GM23248 (cell line): ENCODE results near the gene C1orf174. TPM values are rescaled to one million over a fixed set of nuclear protein-coding genes. Genes with fewer than 3 reads are reported as not detected.

Experiments
- DNase-seq: peaks from one replicate; pipeline ENCODE4 v3.0.0-alpha.2; 2015
- H2AFZ ChIP-seq: fragments of 200-600 bp; sonication (generic); 2 replicates; pipeline ENCODE4 v1.6.1; 2016; ENCODE audit warnings: antibody characterized with exemption
- H3F3A ChIP-seq: fragments of 200-600 bp; sonication (generic); 2 replicates; pipeline ENCODE4 v1.6.1; 2016; ENCODE audit warnings: mild to moderate bottlenecking, antibody characterized with exemption, mixed run types; ENCODE audit not compliant: insufficient read depth
- H3K27ac ChIP-seq: fragments of 200-600 bp; sonication (generic); 2 replicates; pipeline ENCODE4 v1.5.1; 2016; ENCODE audit warnings: mild to moderate bottlenecking
- H3K27me3 ChIP-seq: fragments of 200-600 bp; sonication (generic); replicated peaks from 2 replicates; pipeline ENCODE4 v1.6.1; 2016; ENCODE audit warnings: mild to moderate bottlenecking; ENCODE audit not compliant: insufficient read depth
- H3K36me3 ChIP-seq: fragments of 200-600 bp; sonication (generic); 2 replicates; pipeline ENCODE4 v1.6.1; 2016; ENCODE audit warnings: low read depth, mild to moderate bottlenecking
- H3K4me1 ChIP-seq: fragments of 200-600 bp; sonication (generic); 2 replicates; pipeline ENCODE4 v1.6.1; 2016; ENCODE audit warnings: mild to moderate bottlenecking; ENCODE audit not compliant: insufficient read depth
- H3K4me2 ChIP-seq: fragments of 200-600 bp; sonication (generic); one replicate; pipeline ENCODE4 v1.6.1; 2016; ENCODE audit warnings: mild to moderate bottlenecking; ENCODE audit not compliant: unreplicated experiment
- H3K4me3 ChIP-seq: fragments of 200-600 bp; sonication (generic); 2 replicates; pipeline ENCODE4 v1.5.1; 2016; ENCODE audit warnings: mild to moderate bottlenecking
- H3K79me2 ChIP-seq: fragments of 200-600 bp; sonication (generic); 2 replicates; pipeline ENCODE4 v1.6.1; 2016; ENCODE audit warnings: mild to moderate bottlenecking; ENCODE audit not compliant: insufficient read depth
- H3K9ac ChIP-seq: fragments of 200-600 bp; sonication (generic); 2 replicates; pipeline ENCODE4 v1.6.1; 2016; ENCODE audit warnings: mild to moderate bottlenecking
- H3K9me2 ChIP-seq: fragments of 200-600 bp; sonication (generic); 2 replicates; pipeline ENCODE4 v1.6.1; 2016; ENCODE audit warnings: mixed run types, mild to moderate bottlenecking, moderate library complexity; ENCODE audit not compliant: insufficient read depth
- H3K9me3 ChIP-seq: fragments of 200-600 bp; sonication (generic); one replicate; pipeline ENCODE4 v1.6.1; 2017; ENCODE audit warnings: low read depth
- H4K20me1 ChIP-seq: fragments of 200-600 bp; sonication (generic); 2 replicates; pipeline ENCODE4 v1.6.0; 2016; ENCODE audit not compliant: insufficient read depth
- EZH2 ChIP-seq: fragments of 200-600 bp; sonication (generic); IDR thresholded peaks from 2 replicates; pipeline ENCODE4 v1.6.1; 2018; ENCODE audit warnings: antibody characterized with exemption, mild to moderate bottlenecking; ENCODE audit not compliant: insufficient read depth, poor library complexity, severe bottlenecking
- EZH2phosphoT487 ChIP-seq: fragments of 200-600 bp; sonication (generic); IDR thresholded peaks from 2 replicates; pipeline ENCODE4 v1.6.1; 2018; ENCODE audit warnings: antibody characterized with exemption, moderate library complexity, mild to moderate bottlenecking, low read depth; ENCODE audit not compliant: insufficient read depth
- WGBS, 2 experiments: methylation state at CpG; one replicate each; pipeline ENCODE4 v1.1.6; 2015 to 2017; ENCODE audit warnings: low lambda C conversion rate in 2 of 2, low coverage in 1 of 2; ENCODE audit errors: missing lambda C conversion rate in 2 of 2; 5-methylcytosine and 5-hydroxymethylcytosine counted together
- in situ Hi-C: fragments of 300-500 bp; cut with MboI; formaldehyde crosslinking; loops from 2 replicates; pipeline ENCODE4 v1.15.0; 2020
- polyA plus RNA-seq: library from polyadenylated mRNA; unstranded; fragments of >200 nt; fragmentation: Nextera tagmentation; extraction: Ambion mirVana; gene quantifications from 2 replicates; pipeline ENCODE4 v1.2.1, GENCODE V29; 2016
- total RNA-seq: library from RNA; depleted of rRNA; stranded (reverse); fragments of >200 nt; shearing (Covaris generic); gene quantifications from 2 replicates; pipeline ENCODE4 v1.2.3, GENCODE V29; 2014

The C1orf174 gene
- total and polyA plus RNA-seq, 2 experiments from 2014 or later: 33.2 to 36.9 TPM

DNA sequence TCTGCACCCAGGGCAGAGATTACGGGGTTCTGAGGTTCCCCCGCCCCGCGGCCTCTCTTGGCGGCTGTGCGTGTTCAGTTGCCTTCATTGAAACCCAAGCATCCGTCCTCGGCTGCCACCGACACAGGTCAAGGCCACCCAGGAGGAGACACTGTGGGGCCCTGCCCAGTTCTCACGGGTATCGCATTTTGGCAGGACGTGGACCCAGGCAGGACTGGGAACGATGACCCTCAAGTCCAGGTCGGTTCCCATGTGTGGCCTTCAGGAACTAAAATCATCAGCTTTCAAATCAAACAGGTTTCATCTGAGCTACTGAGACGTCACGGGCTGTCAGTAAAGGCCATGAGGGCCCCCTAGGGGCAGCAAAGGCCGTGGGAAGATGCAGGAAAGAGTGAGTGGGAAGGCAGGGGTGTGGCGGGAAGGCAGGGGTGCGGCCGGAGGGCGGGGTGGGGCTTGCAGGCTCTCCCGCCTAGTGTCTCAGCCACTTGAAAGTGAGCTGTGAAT lies 7.0 kb upstream of the C1orf174 start:
- H3K27me3 ChIP-seq: no peaks in the 10 kb centered on the region
- 76 to 83% methylated on average over 18 to 22 of the region's 22 CpGs for WGBS, 2 experiments
- no peak overlapping the region for H3K9ac ChIP-seq
- H3K9me2 ChIP-seq: no peaks in the 10 kb centered on the region
- in situ Hi-C loops: loop anchor here (25.0 kb wide), 1 partner anchor 2005 kb away; no protein-coding TSS in a partner anchor
- H4K20me1 ChIP-seq: no peaks in the 10 kb centered on the region
- H3K79me2 ChIP-seq: no peaks in the 10 kb centered on the region
- no peak overlapping the region for H3K4me3 ChIP-seq
- no peak overlapping the region for H2AFZ ChIP-seq
- no peaks in the 10 kb centered on the region for H3K4me1 ChIP-seq
- TF ChIP-seq EZH2phosphoT487: no peak
- TF ChIP-seq EZH2: no peak
- H3K9me3 ChIP-seq: no peaks in the 10 kb centered on the region
- no peak overlapping the region for H3K4me2 ChIP-seq
- DNase-seq: no peak
- H3F3A ChIP-seq: no peaks in the 10 kb centered on the region
- H3K27ac ChIP-seq: no peak overlapping the region
- H3K36me3 ChIP-seq: no peaks in the 10 kb centered on the region

DNA sequence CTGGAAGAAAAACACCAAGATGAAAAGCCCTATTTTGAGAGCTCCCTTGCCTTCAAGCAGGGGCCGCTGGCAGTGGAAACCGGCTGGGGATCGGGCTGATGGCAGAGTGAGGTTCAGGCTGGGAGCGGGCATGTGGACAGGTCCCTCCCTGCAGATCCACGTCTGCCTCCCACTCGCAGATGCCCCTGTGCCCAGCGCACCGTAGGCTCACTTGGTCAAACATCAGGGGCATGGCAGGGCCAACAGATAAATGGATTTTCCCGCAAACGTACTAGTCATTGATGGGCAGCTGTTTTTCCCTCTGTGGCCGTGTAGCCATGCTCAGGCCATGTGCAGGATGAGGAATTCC lies 6.6 kb upstream of the C1orf174 start:
- Histone ChIP-seq H4K20me1 (no peaks in the 10 kb centered on the region), H3K9me3 (no peaks in the 10 kb centered on the region), H3K27ac (no peak overlapping the region), H3K79me2 (no peaks in the 10 kb centered on the region), H3K9me2 (no peaks in the 10 kb centered on the region), H3K4me1 (no peaks in the 10 kb centered on the region), H3K27me3 (no peaks in the 10 kb centered on the region), H3K4me2 (no peak overlapping the region), H3K4me3 (no peak overlapping the region), H3F3A (no peaks in the 10 kb centered on the region), H2AFZ (no peak overlapping the region), H3K9ac (no peak overlapping the region), H3K36me3 (no peaks in the 10 kb centered on the region)
- no peak for DNase-seq
- TF ChIP-seq EZH2phosphoT487 (no peak), EZH2 (no peak)
- in situ Hi-C loops: loop anchor here (25.0 kb wide), 1 partner anchor 2006 kb away; no protein-coding TSS in a partner anchor
- 79 to 84% methylated on average over 11 of the region's 11 CpGs for WGBS, 2 experiments

DNA sequence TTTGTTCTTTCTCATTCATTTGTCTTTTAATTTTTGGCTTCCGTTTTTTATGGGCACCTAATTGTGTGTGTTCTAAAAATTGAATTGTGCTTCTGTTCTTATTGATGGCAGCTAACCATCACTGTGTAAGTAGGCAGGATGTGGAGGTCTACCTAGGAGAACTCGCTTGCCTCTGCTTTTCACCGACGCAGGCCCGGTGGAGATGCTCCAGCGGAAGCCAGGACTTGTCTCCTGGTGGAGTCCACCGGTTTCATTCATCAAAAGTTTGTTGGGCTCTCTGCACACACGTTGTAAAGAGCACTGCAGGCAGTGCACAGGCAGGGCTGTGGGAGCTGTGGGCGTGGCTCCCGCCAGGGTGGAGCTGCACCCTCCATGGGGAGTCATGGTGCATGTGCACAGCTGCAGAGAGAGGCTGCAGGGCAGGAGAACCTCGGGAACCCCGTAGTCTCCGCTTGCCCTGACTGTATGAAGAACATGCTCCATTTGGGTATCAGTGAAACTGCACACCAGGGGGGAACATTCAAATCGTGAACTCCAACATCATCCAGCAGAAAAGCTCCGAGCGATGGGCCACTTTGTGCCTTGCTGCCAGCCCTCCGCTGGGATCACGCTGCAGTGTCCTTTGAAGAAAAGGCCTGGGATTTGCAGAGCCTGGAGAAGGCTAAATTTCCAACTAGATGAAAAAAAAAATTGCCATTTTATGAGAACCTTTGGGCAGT lies 6.0 kb upstream of the C1orf174 start:
- Histone ChIP-seq H4K20me1 (no peaks in the 10 kb centered on the region), H3F3A (no peaks in the 10 kb centered on the region), H3K79me2 (no peaks in the 10 kb centered on the region), H3K27ac (no peak overlapping the region), H3K4me2 (no peak overlapping the region), H3K36me3 (no peaks in the 10 kb centered on the region), H3K27me3 (no peaks in the 10 kb centered on the region), H3K4me1 (no peaks in the 10 kb centered on the region), H3K9ac (no peak overlapping the region), H3K9me2 (no peaks in the 10 kb centered on the region), H3K9me3 (no peaks in the 10 kb centered on the region), H2AFZ (no peak overlapping the region), H3K4me3 (no peak overlapping the region)
- TF ChIP-seq EZH2phosphoT487: no peak
- no peak for TF ChIP-seq EZH2
- no peak for DNase-seq
- in situ Hi-C loops: loop anchor here (25.0 kb wide), 1 partner anchor 2006 kb away; no protein-coding TSS in a partner anchor
- 76 to 80% methylated on average over 18 of the region's 18 CpGs for WGBS, 2 experiments

DNA sequence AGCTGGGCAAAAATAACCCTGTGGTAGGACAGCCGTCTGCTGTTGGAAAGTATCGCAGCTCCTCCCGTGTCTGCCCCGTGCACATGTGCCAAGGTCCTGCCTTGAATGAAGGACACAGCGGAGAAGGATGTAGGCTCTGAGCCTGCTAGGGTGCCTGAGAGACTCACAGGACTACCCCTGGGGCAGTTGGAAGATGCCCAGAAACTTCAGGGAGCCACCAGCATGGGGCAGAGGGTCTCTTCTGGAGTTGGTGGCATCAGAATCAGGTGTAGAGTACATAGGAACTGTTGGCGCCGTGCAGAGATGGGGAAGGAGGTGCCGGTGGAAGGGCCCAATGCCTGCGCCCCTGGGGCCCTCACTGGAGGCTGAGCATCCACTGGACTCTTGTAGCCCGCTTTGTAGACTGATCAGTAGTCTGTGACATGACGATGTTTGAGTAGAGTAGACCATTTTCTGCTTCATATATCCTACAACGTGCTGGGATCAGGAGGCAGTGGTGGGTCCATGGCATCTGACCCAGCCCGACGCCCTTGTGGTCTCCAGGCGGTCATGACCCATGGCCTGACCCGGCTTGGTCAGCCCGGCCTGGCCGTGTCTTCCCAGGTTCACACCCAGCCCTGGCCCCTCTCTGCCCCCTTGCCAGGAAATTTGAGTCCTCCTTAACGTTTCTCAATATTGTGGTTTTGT lies 5.3 kb upstream of the C1orf174 start:
- TF ChIP-seq EZH2phosphoT487 (no peak), EZH2 (no peak)
- H3K27ac ChIP-seq: no peak overlapping the region
- in situ Hi-C loops: loop anchor here (25.0 kb wide), 1 partner anchor 2007 kb away; no protein-coding TSS in a partner anchor

More for the DNA sequence above, 5.3 kb upstream of the C1orf174 start:
- H3K9ac ChIP-seq: no peak overlapping the region
- H3K4me1 ChIP-seq: no peaks in the 10 kb centered on the region
- H3K9me3 ChIP-seq: no peaks in the 10 kb centered on the region
- no peaks in the 10 kb centered on the region for H3K27me3 ChIP-seq
- H3K79me2 ChIP-seq: no peaks in the 10 kb centered on the region
- H4K20me1 ChIP-seq: no peaks in the 10 kb centered on the region
- no peak overlapping the region for H3K4me2 ChIP-seq
- 81 to 90% methylated on average over 19 of the region's 19 CpGs for WGBS, 2 experiments
- no peaks in the 10 kb centered on the region for H3F3A ChIP-seq
- no peaks in the 10 kb centered on the region for H3K36me3 ChIP-seq
- no peak overlapping the region for H3K4me3 ChIP-seq
- DNase-seq: no peak
- H2AFZ ChIP-seq: no peak overlapping the region
- no peaks in the 10 kb centered on the region for H3K9me2 ChIP-seq
